ENCODE data around the gene ACLY. TPM values are rescaled to one million over a fixed set of nuclear protein-coding genes. Genes with fewer than 3 reads are reported as not detected.

The ACLY gene
- total RNA-seq (ENCODE audit: low replicate concordance): 160 and 161 TPM in 2 replicates
- long read RNA-seq, full-length matches to known transcripts: 63 of 157 reads
- long read RNA-seq, partial matches to known transcripts: 74 of 157 reads
- long read RNA-seq, other reads (novel, unspliced or antisense): 20 of 157 reads

GRCh38 chr17:41918314-41919164 is at the start of gene ACLY:
Gene ACLY, minus strand, starts transcription at chr17:41918951. Its CDS starts 5,078 bp downstream, at chr17:41913873.
- H3K4me1 Mint-ChIP-seq (ENCODE audit: unreplicated experiment): peaks cover 43% of the 10 kb centered on the region
- peak; percentile 98 for DNase-seq (ENCODE audit: extremely low spot score, unreplicated experiment)
- H3K27ac Mint-ChIP-seq: peak within 1 kb of the TSS; percentile 91
- H3K4me3 Mint-ChIP-seq: peak within 1 kb of the TSS; percentile 92
- H3K9me3 Mint-ChIP-seq: no peaks in the 10 kb centered on the region
- TF ChIP-seq CTCF (conservative IDR thresholded peaks at IDR 0.05): no peak
- H3K36me3 Mint-ChIP-seq: peaks cover 6% of the 10 kb centered on the region
- no peaks in the 10 kb centered on the region for H3K27me3 Mint-ChIP-seq

GRCh38 chr17:41967921-41968578 is 49.3 kb upstream of the ACLY start:
- Mint-ChIP-seq H3K27ac (peak overlapping the region; percentile 61), H3K4me1 (ENCODE audit: unreplicated experiment) (peaks cover 22% of the 10 kb centered on the region), H3K27me3 (no peaks in the 10 kb centered on the region), H3K36me3 (peaks cover 19% of the 10 kb centered on the region), H3K4me3 (peak overlapping the region; percentile 84), H3K9me3 (no peaks in the 10 kb centered on the region)
- DNase-seq (ENCODE audit: extremely low spot score, unreplicated experiment): no peak
- TF ChIP-seq CTCF (conservative IDR thresholded peaks at IDR 0.05): no peak

- no peaks in the 10 kb centered on the region for H3K9me3 Mint-ChIP-seq
- peaks cover 15% of the 10 kb centered on the region for H3K36me3 Mint-ChIP-seq
- DNase-seq (ENCODE audit: extremely low spot score, unreplicated experiment): no peak
- peak overlapping the region; percentile 84 for H3K4me3 Mint-ChIP-seq
- no peaks in the 10 kb centered on the region for H3K27me3 Mint-ChIP-seq
- peaks cover 18% of the 10 kb centered on the region for H3K4me1 Mint-ChIP-seq (ENCODE audit: unreplicated experiment)
- no peak for TF ChIP-seq CTCF (conservative IDR thresholded peaks at IDR 0.05)
- peak overlapping the region; percentile 61 for H3K27ac Mint-ChIP-seq
Observed at GRCh38 chr17:41967141-41967920, 48.6 kb upstream of the ACLY start.

GRCh38 chr17:41966463-41967140 is 47.9 kb upstream of the ACLY start, which contains the start of gene CNP:
Gene CNP, plus strand, starts transcription at chr17:41966795. Its CDS starts 90 bp downstream, at chr17:41966885.
- peaks cover 14% of the 10 kb centered on the region for H3K36me3 Mint-ChIP-seq

More at GRCh38 chr17:41966463-41967140, 47.9 kb upstream of the ACLY start, which contains the start of gene CNP:
- no peaks in the 10 kb centered on the region for H3K9me3 Mint-ChIP-seq
- no peak for TF ChIP-seq CTCF (conservative IDR thresholded peaks at IDR 0.05)
- peak within 1 kb of the TSS; percentile 96 for H3K27ac Mint-ChIP-seq
- H3K4me3 Mint-ChIP-seq: peak within 1 kb of the TSS; percentile 91
- no peaks in the 10 kb centered on the region for H3K27me3 Mint-ChIP-seq
- peaks cover 18% of the 10 kb centered on the region for H3K4me1 Mint-ChIP-seq (ENCODE audit: unreplicated experiment)
- DNase-seq (ENCODE audit: extremely low spot score, unreplicated experiment): peak; percentile 91
